ENCODE measurements around the gene CELF5. TPM values are rescaled to one million over a fixed set of nuclear protein-coding genes. Genes with fewer than 3 reads are reported as not detected.
"Not testable (repeated sequence)": the region's sequence is repeated elsewhere in the genome, so short reads cannot be mapped to it uniquely, and the experiment has no call there.

CELF5 gene
- total RNA-seq, 1 donor from 2014 or later, result not detected

- DNase-seq (ENCODE audit: missing footprints) (no peak), ATAC-seq (no peak)
- intact Hi-C loops (cut with DNase I), result no loop called here
Measured at GRCh38 chr19:3203805-3204645, 20.4 kb upstream of the CELF5 start.

GRCh38 chr19:3204646-3205275 is 19.7 kb upstream of the CELF5 start:
- intact Hi-C loops (cut with DNase I), result no loop called here
- no peak for ATAC-seq
- no peak for DNase-seq (ENCODE audit: missing footprints)

GRCh38 chr19:3206216-3206953 is 18.1 kb upstream of the CELF5 start:
- no peak for ATAC-seq
- no peak for DNase-seq (ENCODE audit: missing footprints)
- intact Hi-C loops (cut with DNase I), result no loop called here

- no peak for ATAC-seq
- intact Hi-C loops (cut with DNase I), result no loop called here
- DNase-seq (ENCODE audit: missing footprints), result no peak
Measured at GRCh38 chr19:3207461-3208242, 16.8 kb upstream of the CELF5 start.

GRCh38 chr19:3208317-3209207 is 15.9 kb upstream of the CELF5 start:
- DNase-seq (ENCODE audit: missing footprints), result no peak
- intact Hi-C loops (cut with DNase I), result no loop called here

GRCh38 chr19:3210347-3211017 is 14.0 kb upstream of the CELF5 start:
- DNase-seq (ENCODE audit: missing footprints), result peak; percentile 83
- intact Hi-C loops (cut with DNase I), result no loop called here

More at GRCh38 chr19:3208317-3209207, 15.9 kb upstream of the CELF5 start:
- no peak for ATAC-seq

GRCh38 chr19:3211191-3211590 is 13.3 kb upstream of the CELF5 start:
- no peak for DNase-seq (ENCODE audit: missing footprints)
- intact Hi-C loops (cut with DNase I), result no loop called here
- ATAC-seq, result no peak

More at GRCh38 chr19:3210347-3211017, 14.0 kb upstream of the CELF5 start:
- peak; percentile 59 for ATAC-seq

GRCh38 chr19:3213159-3213558 is 11.3 kb upstream of the CELF5 start:
- ATAC-seq (no peak), DNase-seq (ENCODE audit: missing footprints) (no peak)
- intact Hi-C loops (cut with DNase I), result no loop called here

GRCh38 chr19:3216874-3217273 is 7.6 kb upstream of the CELF5 start:
- ATAC-seq, result no peak
- intact Hi-C loops (cut with DNase I), result no loop called here
- DNase-seq (ENCODE audit: missing footprints), result no peak

- DNase-seq (ENCODE audit: missing footprints), result peak; percentile 68
- intact Hi-C loops (cut with DNase I), result no loop called here
- no peak for ATAC-seq
Measured at GRCh38 chr19:3220576-3220975, 3.9 kb upstream of the CELF5 start.

GRCh38 chr19:3221576-3221975 is 2.9 kb upstream of the CELF5 start:
- intact Hi-C loops (cut with DNase I); DNase-seq (ENCODE audit: missing footprints); ATAC-seq: not testable (repeated sequence)

- ATAC-seq, result no peak
- no peak for DNase-seq (ENCODE audit: missing footprints)
- intact Hi-C loops (cut with DNase I), result no loop called here
Measured at GRCh38 chr19:3222709-3223108, 1.8 kb upstream of the CELF5 start.

- intact Hi-C loops (cut with DNase I), result no loop called here
- DNase-seq (ENCODE audit: missing footprints) (no peak), ATAC-seq (no peak)
Measured at GRCh38 chr19:3225169-3225485, 666 bp downstream of the CELF5 start.

- DNase-seq (ENCODE audit: missing footprints), result no peak
- ATAC-seq, result no peak
- intact Hi-C loops (cut with DNase I), result no loop called here
Measured at GRCh38 chr19:3225677-3226093, 1.2 kb downstream of the CELF5 start.

- intact Hi-C loops (cut with DNase I), result no loop called here
- no peak for ATAC-seq
- DNase-seq (ENCODE audit: missing footprints), result no peak
Measured at GRCh38 chr19:3227054-3227626, 2.7 kb downstream of the CELF5 start.

- no peak for DNase-seq (ENCODE audit: missing footprints)
- intact Hi-C loops (cut with DNase I), result no loop called here
- ATAC-seq, result no peak
Measured at GRCh38 chr19:3229346-3229743, 4.9 kb downstream of the CELF5 start.

GRCh38 chr19:3229888-3230496 is 5.5 kb downstream of the CELF5 start:
- intact Hi-C loops (cut with DNase I), result no loop called here
- ATAC-seq (no peak), DNase-seq (ENCODE audit: missing footprints) (no peak)
